ENCODE results near the gene PNMA6E.

PNMA6E gene

GRCh38 chrX:153379508-153379907 is 21.6 kb downstream of the PNMA6E start:
- Histone ChIP-seq H3K4me3 (ENCODE audit: low read length) (no peak overlapping the region), H3K4me1 (ENCODE audit: low read length) (no peaks in the 10 kb centered on the region), H3K36me3 (replicated peaks; ENCODE audit: insufficient read depth, low read length) (no peaks in the 10 kb centered on the region), H4K20me1 (ENCODE audit: insufficient read depth, low read length) (no peaks in the 10 kb centered on the region), H2AFZ (ENCODE audit: low read length) (no peak overlapping the region), H3F3A (ENCODE audit: insufficient read depth, low read length) (no peaks in the 10 kb centered on the region), H3K9me3 (replicated peaks; ENCODE audit: insufficient read depth, low read length) (no peaks in the 10 kb centered on the region), H3K9me2 (replicated peaks; ENCODE audit: insufficient read depth, low read length) (no peaks in the 10 kb centered on the region), H3K4me2 (ENCODE audit: low read depth, low read length) (no peak overlapping the region), H3K79me2 (ENCODE audit: low read length) (no peaks in the 10 kb centered on the region), H3K9ac (ENCODE audit: low read length) (no peak overlapping the region), H3K27me3 (replicated peaks; ENCODE audit: insufficient read depth, low read length) (no peaks in the 10 kb centered on the region), H3K27ac (ENCODE audit: low read length) (no peak overlapping the region)
- DNase-seq: no peak
- no peak for TF ChIP-seq EZH2 (optimal IDR thresholded peaks at IDR 0.05; ENCODE audit: low read depth, low read length)
- TF ChIP-seq EZH2phosphoT487 (IDR thresholded peaks at IDR 0.05; ENCODE audit: low read length): no peak
- no peak for TF ChIP-seq CTCF (IDR thresholded peaks at IDR 0.05; ENCODE audit: low read length)

GRCh38 chrX:153378607-153379006 is 22.5 kb downstream of the PNMA6E start:
- DNase-seq: no peak
- H3K36me3 ChIP-seq (replicated peaks; ENCODE audit: insufficient read depth, low read length): no peaks in the 10 kb centered on the region
- no peaks in the 10 kb centered on the region for H3K27me3 ChIP-seq (replicated peaks; ENCODE audit: insufficient read depth, low read length)
- no peak overlapping the region for H3K4me3 ChIP-seq (ENCODE audit: low read length)
- H3K9ac ChIP-seq (ENCODE audit: low read length): no peak overlapping the region
- H2AFZ ChIP-seq (ENCODE audit: low read length): no peak overlapping the region
- no peak for TF ChIP-seq CTCF (IDR thresholded peaks at IDR 0.05; ENCODE audit: low read length)
- TF ChIP-seq EZH2phosphoT487 (IDR thresholded peaks at IDR 0.05; ENCODE audit: low read length): no peak
- TF ChIP-seq EZH2 (optimal IDR thresholded peaks at IDR 0.05; ENCODE audit: low read depth, low read length): no peak
- H3F3A ChIP-seq (ENCODE audit: insufficient read depth, low read length): no peaks in the 10 kb centered on the region
- peaks cover 3% of the 10 kb centered on the region; the same call in 1 of the 2 replicates for H3K4me1 ChIP-seq (ENCODE audit: low read length)
- H3K4me2 ChIP-seq (ENCODE audit: low read depth, low read length): no peak overlapping the region
- H3K9me2 ChIP-seq (replicated peaks; ENCODE audit: insufficient read depth, low read length): no peaks in the 10 kb centered on the region
- H3K9me3 ChIP-seq (replicated peaks; ENCODE audit: insufficient read depth, low read length): no peaks in the 10 kb centered on the region
- H3K79me2 ChIP-seq (ENCODE audit: low read length): no peaks in the 10 kb centered on the region
- H4K20me1 ChIP-seq (ENCODE audit: insufficient read depth, low read length): no peaks in the 10 kb centered on the region
- H3K27ac ChIP-seq (ENCODE audit: low read length): no peak overlapping the region

- DNase-seq: no peak
- no peaks in the 10 kb centered on the region for H3K9me2 ChIP-seq (replicated peaks; ENCODE audit: insufficient read depth, low read length)
- H3K4me3 ChIP-seq (ENCODE audit: low read length): no peak overlapping the region
Measured at GRCh38 chrX:153377727-153378126, 23.4 kb downstream of the PNMA6E start.

More at GRCh38 chrX:153377727-153378126, 23.4 kb downstream of the PNMA6E start:
- no peak overlapping the region for H3K4me2 ChIP-seq (ENCODE audit: low read depth, low read length)
- no peaks in the 10 kb centered on the region for H4K20me1 ChIP-seq (ENCODE audit: insufficient read depth, low read length)
- H2AFZ ChIP-seq (ENCODE audit: low read length): no peak overlapping the region
- no peak overlapping the region for H3K27ac ChIP-seq (ENCODE audit: low read length)
- TF ChIP-seq EZH2 (optimal IDR thresholded peaks at IDR 0.05; ENCODE audit: low read depth, low read length) (no peak), EZH2phosphoT487 (IDR thresholded peaks at IDR 0.05; ENCODE audit: low read length) (no peak), CTCF (IDR thresholded peaks at IDR 0.05; ENCODE audit: low read length) (no peak)
- no peaks in the 10 kb centered on the region for H3F3A ChIP-seq (ENCODE audit: insufficient read depth, low read length)
- no peaks in the 10 kb centered on the region for H3K79me2 ChIP-seq (ENCODE audit: low read length)
- no peaks in the 10 kb centered on the region for H3K36me3 ChIP-seq (replicated peaks; ENCODE audit: insufficient read depth, low read length)
- H3K4me1 ChIP-seq (ENCODE audit: low read length): peaks cover 3% of the 10 kb centered on the region; the same call in 1 of the 2 replicates
- H3K9ac ChIP-seq (ENCODE audit: low read length): no peak overlapping the region
- no peaks in the 10 kb centered on the region for H3K27me3 ChIP-seq (replicated peaks; ENCODE audit: insufficient read depth, low read length)
- no peaks in the 10 kb centered on the region for H3K9me3 ChIP-seq (replicated peaks; ENCODE audit: insufficient read depth, low read length)

All from MM.1S (cell line).